Osteoblast (primary cell): ENCODE data around the gene KLF6. TPM values are rescaled to one million over a fixed set of nuclear protein-coding genes. Genes with fewer than 3 reads are reported as not detected.

Source experiments
- DNase-seq: peaks from one replicate; pipeline ENCODE4 v3.0.0; 2011; ENCODE audit warnings: low spot score, mixed read lengths; ENCODE audit not compliant: insufficient read length; ENCODE audit errors: missing footprints
- H2AFZ ChIP-seq: 2 replicates; pipeline ENCODE4 v1.6.0; 2011; ENCODE audit warnings: mild to moderate bottlenecking, low read length
- H3K27ac ChIP-seq: 2 replicates; pipeline ENCODE4 v1.5.1; 2011; ENCODE audit warnings: mild to moderate bottlenecking, low read depth, low read length, moderate library complexity
- H3K27me3 ChIP-seq: 2 replicates; pipeline ENCODE4 v1.6.0; 2012; ENCODE audit warnings: mild to moderate bottlenecking, control low read depth, inconsistent platforms, low read length, moderate library complexity; ENCODE audit not compliant: insufficient read depth
- H3K36me3 ChIP-seq: 2 replicates; pipeline ENCODE4 v1.5.1; 2011; ENCODE audit warnings: mild to moderate bottlenecking, low read length, control low read depth, moderate library complexity; ENCODE audit not compliant: insufficient read depth
- H3K4me1 ChIP-seq: 2 replicates; pipeline ENCODE4 v1.5.1; 2011; ENCODE audit warnings: mild to moderate bottlenecking, low read length, control low read depth, moderate library complexity; ENCODE audit not compliant: insufficient read depth
- H3K4me2 ChIP-seq: 2 replicates; pipeline ENCODE4 v1.6.0; 2011; ENCODE audit warnings: mild to moderate bottlenecking, low read length; ENCODE audit not compliant: insufficient read depth
- H3K4me3 ChIP-seq: fragments of 200-600 bp; sonication (generic); 3 replicates; pipeline ENCODE4 v1.5.1; 2012; ENCODE audit warnings: mild to moderate bottlenecking, low read length, inconsistent platforms; ENCODE audit not compliant: insufficient read depth
- H3K79me2 ChIP-seq: 2 replicates; pipeline ENCODE4 v1.6.0; 2012; ENCODE audit warnings: mild to moderate bottlenecking, low read length, control low read depth, inconsistent platforms; ENCODE audit not compliant: insufficient read depth
- H3K9me3 ChIP-seq: 2 replicates; pipeline ENCODE4 v1.5.1; 2011; ENCODE audit warnings: low read depth, low read length, control low read depth
- H4K20me1 ChIP-seq: 2 replicates; pipeline ENCODE4 v1.6.0; 2012; ENCODE audit warnings: mild to moderate bottlenecking, low read length, control low read depth; ENCODE audit not compliant: insufficient read depth
- total RNA-seq: library from RNA; depleted of rRNA; stranded (reverse); fragments of >200 nt; gene quantifications from 2 replicates; pipeline ENCODE4 v1.2.3, GENCODE V29; 2012
- TF ChIP-seq, protein P1 (sequence below): IDR thresholded peaks from 2 replicates; pipeline ENCODE4 v1.5.1; 2011; ENCODE audit warnings: mild to moderate bottlenecking, low read depth, low read length, moderate library complexity; ENCODE audit errors: extremely low read depth

The KLF6 gene
- total RNA-seq, 1 donor: 52.1 TPM

DNA sequence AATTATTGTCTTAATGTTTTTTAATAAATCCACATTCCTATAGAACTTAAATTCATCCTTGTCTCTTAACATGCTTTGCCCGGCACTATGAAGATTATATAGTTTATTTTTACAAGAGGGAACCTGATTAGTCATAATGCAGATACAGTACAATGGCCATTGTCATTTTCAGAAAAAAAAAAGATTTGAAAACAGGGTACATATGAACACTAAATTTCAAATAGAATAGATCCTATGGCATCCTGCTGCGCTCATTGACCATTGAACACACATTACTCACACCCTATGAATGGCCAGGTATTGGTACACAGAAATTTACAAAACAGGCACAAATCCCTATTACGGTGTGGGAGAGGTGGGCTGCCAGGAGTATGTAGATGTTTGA lies 2.0 kb upstream of the KLF6 start:
- Histone ChIP-seq H3K36me3 (peaks cover 21% of the 10 kb centered on the region), H4K20me1 (peaks cover 25% of the 10 kb centered on the region), H3K9me3 (no peaks in the 10 kb centered on the region), H3K4me3 (no peak overlapping the region), H3K27ac (peak overlapping the region; percentile 99), H3K4me2 (no peak overlapping the region), H3K79me2 (peaks cover 33% of the 10 kb centered on the region), H3K27me3 (no peaks in the 10 kb centered on the region), H3K4me1 (peaks cover 8% of the 10 kb centered on the region), H2AFZ (no peak overlapping the region)
- DNase-seq: peak; percentile 51
- TF ChIP-seq, protein P1, sequence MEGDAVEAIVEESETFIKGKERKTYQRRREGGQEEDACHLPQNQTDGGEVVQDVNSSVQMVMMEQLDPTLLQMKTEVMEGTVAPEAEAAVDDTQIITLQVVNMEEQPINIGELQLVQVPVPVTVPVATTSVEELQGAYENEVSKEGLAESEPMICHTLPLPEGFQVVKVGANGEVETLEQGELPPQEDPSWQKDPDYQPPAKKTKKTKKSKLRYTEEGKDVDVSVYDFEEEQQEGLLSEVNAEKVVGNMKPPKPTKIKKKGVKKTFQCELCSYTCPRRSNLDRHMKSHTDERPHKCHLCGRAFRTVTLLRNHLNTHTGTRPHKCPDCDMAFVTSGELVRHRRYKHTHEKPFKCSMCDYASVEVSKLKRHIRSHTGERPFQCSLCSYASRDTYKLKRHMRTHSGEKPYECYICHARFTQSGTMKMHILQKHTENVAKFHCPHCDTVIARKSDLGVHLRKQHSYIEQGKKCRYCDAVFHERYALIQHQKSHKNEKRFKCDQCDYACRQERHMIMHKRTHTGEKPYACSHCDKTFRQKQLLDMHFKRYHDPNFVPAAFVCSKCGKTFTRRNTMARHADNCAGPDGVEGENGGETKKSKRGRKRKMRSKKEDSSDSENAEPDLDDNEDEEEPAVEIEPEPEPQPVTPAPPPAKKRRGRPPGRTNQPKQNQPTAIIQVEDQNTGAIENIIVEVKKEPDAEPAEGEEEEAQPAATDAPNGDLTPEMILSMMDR: no peak

DNA sequence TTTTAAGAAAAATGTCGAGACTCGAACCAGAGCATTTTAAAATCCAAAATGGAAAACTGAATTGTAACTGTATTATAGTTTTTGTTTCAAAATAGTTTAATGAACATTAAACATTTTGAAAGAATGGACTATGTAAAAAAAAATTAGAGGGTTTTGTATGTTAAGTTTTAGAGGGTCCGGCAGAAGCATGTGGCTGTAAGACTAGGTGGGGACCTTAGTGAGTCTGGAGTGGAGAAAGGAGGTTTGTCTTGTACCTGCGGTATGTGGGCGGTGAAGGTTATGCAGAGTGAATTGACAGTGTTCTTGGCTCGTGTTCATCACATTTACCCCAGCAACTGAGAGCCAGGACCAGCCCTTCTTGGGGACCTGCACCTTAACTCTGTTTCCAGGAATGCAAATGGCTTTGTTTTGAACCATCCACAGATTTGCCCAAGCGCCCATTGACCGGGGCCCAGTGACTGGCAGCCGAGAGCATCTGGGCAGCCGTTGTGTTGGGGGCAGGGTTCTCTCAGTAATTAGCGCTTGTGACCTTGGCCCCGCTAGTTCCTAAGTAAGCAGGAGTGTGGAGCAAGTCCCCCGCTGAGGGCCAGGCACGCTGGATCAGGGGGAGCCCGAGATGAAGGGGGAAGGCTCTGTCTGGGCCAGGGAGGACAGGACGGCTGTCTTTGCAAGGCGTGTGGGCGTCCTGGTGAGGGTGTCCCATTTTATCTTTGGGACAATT lies 1.4 kb upstream of the KLF6 start:
- Histone ChIP-seq H2AFZ (no peak overlapping the region), H3K9me3 (no peaks in the 10 kb centered on the region), H4K20me1 (peaks cover 31% of the 10 kb centered on the region), H3K79me2 (peaks cover 39% of the 10 kb centered on the region), H3K36me3 (peaks cover 27% of the 10 kb centered on the region), H3K4me1 (peaks cover 13% of the 10 kb centered on the region), H3K27ac (peak overlapping the region; percentile 99), H3K27me3 (no peaks in the 10 kb centered on the region), H3K4me3 (peak overlapping the region; percentile 77), H3K4me2 (peak overlapping the region; percentile 85)
- TF ChIP-seq, protein P1: no peak
- peak; percentile 60 for DNase-seq

DNA sequence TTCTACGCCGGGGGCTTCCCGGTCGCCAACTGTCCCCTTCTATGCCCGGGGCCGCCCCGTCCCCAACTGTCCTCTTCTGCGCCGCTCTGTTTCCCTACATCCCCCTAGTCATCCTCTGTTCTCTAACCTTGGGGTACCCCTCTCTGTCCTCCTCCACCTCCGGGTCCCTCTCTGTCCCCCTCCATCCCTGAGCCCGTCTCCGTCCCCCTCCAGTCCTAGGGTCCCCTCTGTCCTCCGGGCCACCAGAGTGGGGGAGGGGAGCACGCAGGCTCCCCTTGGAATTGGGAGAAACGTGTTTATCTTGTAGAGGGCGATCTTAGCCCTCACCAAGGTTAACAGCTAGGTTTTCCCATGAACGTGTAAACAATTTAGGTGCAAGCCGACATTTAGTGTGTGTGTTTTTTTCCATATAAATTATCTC lies 852 bp upstream of the KLF6 start:
- H3K27me3 ChIP-seq: no peaks in the 10 kb centered on the region
- H2AFZ ChIP-seq: no peak overlapping the region
- peak overlapping the region; percentile 77 for H3K4me3 ChIP-seq
- no peaks in the 10 kb centered on the region for H3K9me3 ChIP-seq
- peaks cover 37% of the 10 kb centered on the region for H4K20me1 ChIP-seq
- H3K4me2 ChIP-seq: peak overlapping the region; percentile 85
- TF ChIP-seq, protein P1: no peak
- peaks cover 45% of the 10 kb centered on the region for H3K79me2 ChIP-seq
- peaks cover 19% of the 10 kb centered on the region for H3K4me1 ChIP-seq
- H3K36me3 ChIP-seq: peaks cover 33% of the 10 kb centered on the region
- peak; percentile 45 for DNase-seq
- peak overlapping the region; percentile 99 for H3K27ac ChIP-seq

DNA sequence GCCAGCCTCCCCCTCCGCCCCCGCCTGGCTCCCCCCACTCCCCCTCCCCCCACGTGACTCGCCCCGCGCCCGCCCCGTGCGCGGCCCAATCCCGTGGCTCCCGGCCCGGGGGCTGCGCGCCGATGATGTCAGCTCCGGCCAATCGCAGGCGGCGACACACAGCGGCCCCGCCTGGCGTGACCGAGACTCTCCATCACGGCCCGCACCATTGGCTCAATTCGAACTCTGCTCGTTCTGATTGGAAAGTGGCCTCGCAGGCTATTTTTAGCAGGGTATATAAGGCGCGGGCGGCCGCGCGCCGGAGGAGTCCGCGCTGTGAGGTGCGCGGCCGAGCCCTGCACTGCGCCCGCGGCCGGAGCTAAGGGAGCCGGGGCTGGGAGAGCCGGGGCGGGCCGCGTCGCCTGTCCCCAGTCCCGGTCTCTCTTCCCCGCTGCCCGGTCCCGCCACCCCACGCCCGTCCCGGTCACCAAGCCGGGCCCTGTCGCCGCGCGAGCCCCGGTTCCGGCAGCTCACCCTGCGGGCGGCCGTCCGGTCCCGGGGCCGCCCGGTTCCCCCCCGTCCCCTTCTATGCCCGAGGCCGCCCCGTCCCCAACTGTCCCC lies 342 bp upstream of the KLF6 start:
- H3K27me3 ChIP-seq: no peaks in the 10 kb centered on the region
- H3K9me3 ChIP-seq: no peaks in the 10 kb centered on the region
- peaks cover 42% of the 10 kb centered on the region for H4K20me1 ChIP-seq
- peaks cover 24% of the 10 kb centered on the region for H3K4me1 ChIP-seq
- no peak overlapping the region for H2AFZ ChIP-seq
- H3K4me3 ChIP-seq: peak overlapping the region; percentile 80
- TF ChIP-seq, protein P1: no peak
- H3K79me2 ChIP-seq: peaks cover 50% of the 10 kb centered on the region
- peak overlapping the region; percentile 85 for H3K4me2 ChIP-seq
- peak overlapping the region; percentile 99 for H3K27ac ChIP-seq
- peak; percentile 99 for DNase-seq
- peaks cover 38% of the 10 kb centered on the region for H3K36me3 ChIP-seq
